ENCODE measurements around the gene EXOC3L4. TPM values are rescaled to one million over a fixed set of nuclear protein-coding genes. Genes with fewer than 3 reads are reported as not detected.

Gene EXOC3L4
- total and polyA plus RNA-seq, 4 donors = 24.0 to 77.8 (median 36.7) TPM

- Histone ChIP-seq H3K36me3 (ENCODE audit: control insufficient read depth in 4 of 4, insufficient read depth in 3 of 4, low read depth in 1 of 4, low read length in 3 of 4) (no peaks in the 10 kb centered on the region), H3K4me3 (ENCODE audit: low read depth in 1 of 3, low read length in 3 of 3) (no peak overlapping the region), H3K9me3 (ENCODE audit: control insufficient read depth in 4 of 4, low read length in 3 of 4) (no peaks in the 10 kb centered on the region), H3K9ac (ENCODE audit: low read depth in 1 of 2, low read length in 2 of 2) (no peak overlapping the region), H3K27me3 (ENCODE audit: control insufficient read depth in 4 of 4, insufficient read depth in 4 of 4, low read length in 3 of 4) (no peaks in the 10 kb centered on the region), H3K4me1 (ENCODE audit: control insufficient read depth in 4 of 4, insufficient read depth in 4 of 4, low read length in 3 of 4) (peaks cover 8 to 31% (median 23%) of the 10 kb centered on the region in 4 donors), H3K27ac (ENCODE audit: low read depth in 1 of 2, low read length in 2 of 2) (no peak overlapping the region)
- 87% methylated on average over 5 of the region's 5 CpGs for WGBS
- DNase-seq (ENCODE audit: low spot score) = no peak
- TF ChIP-seq HNF4G (IDR thresholded peaks at IDR 0.05) (no peak), RXRA (IDR thresholded peaks at IDR 0.05) (no peak), JUND (IDR thresholded peaks at IDR 0.05) (no peak), FOXA2 (IDR thresholded peaks at IDR 0.05) (no peak), NR2F2 (IDR thresholded peaks at IDR 0.05) (no peak), YY1 (IDR thresholded peaks at IDR 0.05) (no peak), REST (IDR thresholded peaks at IDR 0.05) (no peak), RAD21 (IDR thresholded peaks at IDR 0.05) (no peak), GABPA (IDR thresholded peaks at IDR 0.05 in 1 of 2, conservative IDR thresholded peaks at IDR 0.05 in 1 of 2) (no peak), SP1 (IDR thresholded peaks at IDR 0.05) (no peak), HNF4A (conservative IDR thresholded peaks at IDR 0.05) (no peak), TAF1 (conservative IDR thresholded peaks at IDR 0.05) (no peak)
- TF ChIP-seq, protein P1, sequence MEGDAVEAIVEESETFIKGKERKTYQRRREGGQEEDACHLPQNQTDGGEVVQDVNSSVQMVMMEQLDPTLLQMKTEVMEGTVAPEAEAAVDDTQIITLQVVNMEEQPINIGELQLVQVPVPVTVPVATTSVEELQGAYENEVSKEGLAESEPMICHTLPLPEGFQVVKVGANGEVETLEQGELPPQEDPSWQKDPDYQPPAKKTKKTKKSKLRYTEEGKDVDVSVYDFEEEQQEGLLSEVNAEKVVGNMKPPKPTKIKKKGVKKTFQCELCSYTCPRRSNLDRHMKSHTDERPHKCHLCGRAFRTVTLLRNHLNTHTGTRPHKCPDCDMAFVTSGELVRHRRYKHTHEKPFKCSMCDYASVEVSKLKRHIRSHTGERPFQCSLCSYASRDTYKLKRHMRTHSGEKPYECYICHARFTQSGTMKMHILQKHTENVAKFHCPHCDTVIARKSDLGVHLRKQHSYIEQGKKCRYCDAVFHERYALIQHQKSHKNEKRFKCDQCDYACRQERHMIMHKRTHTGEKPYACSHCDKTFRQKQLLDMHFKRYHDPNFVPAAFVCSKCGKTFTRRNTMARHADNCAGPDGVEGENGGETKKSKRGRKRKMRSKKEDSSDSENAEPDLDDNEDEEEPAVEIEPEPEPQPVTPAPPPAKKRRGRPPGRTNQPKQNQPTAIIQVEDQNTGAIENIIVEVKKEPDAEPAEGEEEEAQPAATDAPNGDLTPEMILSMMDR (IDR thresholded peaks at IDR 0.05; ENCODE audit: low read depth, low read length, missing input control) = no peak
- TF ChIP-seq, protein P2, sequence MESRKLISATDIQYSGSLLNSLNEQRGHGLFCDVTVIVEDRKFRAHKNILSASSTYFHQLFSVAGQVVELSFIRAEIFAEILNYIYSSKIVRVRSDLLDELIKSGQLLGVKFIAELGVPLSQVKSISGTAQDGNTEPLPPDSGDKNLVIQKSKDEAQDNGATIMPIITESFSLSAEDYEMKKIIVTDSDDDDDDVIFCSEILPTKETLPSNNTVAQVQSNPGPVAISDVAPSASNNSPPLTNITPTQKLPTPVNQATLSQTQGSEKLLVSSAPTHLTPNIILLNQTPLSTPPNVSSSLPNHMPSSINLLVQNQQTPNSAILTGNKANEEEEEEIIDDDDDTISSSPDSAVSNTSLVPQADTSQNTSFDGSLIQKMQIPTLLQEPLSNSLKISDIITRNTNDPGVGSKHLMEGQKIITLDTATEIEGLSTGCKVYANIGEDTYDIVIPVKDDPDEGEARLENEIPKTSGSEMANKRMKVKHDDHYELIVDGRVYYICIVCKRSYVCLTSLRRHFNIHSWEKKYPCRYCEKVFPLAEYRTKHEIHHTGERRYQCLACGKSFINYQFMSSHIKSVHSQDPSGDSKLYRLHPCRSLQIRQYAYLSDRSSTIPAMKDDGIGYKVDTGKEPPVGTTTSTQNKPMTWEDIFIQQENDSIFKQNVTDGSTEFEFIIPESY (IDR thresholded peaks at IDR 0.05) = no peak
These were observed 35.0 kb upstream of the EXOC3L4 start for GRCh38 chr14:103059556-103059955.

DNA sequence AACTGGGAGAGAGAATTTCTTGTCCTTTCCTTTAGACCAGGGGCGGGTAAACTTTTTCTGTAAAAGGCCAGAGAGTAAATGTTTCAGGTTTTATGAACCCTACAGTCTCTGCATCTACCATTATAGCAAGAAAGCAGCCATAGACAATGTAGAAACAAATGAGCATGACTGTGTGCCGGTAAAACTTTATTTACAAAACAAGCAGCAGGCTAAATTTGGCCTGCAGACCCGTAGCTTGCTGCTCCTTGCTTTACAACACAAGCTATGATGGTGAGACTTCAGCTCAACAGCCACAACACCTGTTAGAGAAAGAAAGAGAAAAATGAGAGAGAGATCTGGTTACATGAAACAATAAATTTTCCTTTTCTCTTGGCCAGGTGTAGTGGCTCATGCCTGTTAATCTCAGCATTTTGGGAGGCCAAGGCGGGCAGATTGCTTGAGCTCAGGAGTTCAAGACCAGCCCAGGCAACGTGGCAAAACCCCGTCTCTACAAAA lies 33.0 kb upstream of the EXOC3L4 start:
- Histone ChIP-seq H3K36me3 (ENCODE audit: control insufficient read depth in 4 of 4, insufficient read depth in 3 of 4, low read depth in 1 of 4, low read length in 3 of 4) (no peaks in the 10 kb centered on the region), H3K9ac (ENCODE audit: low read depth in 1 of 2, low read length in 2 of 2) (no peak overlapping the region), H3K4me3 (ENCODE audit: low read depth in 1 of 3, low read length in 3 of 3) (no peak overlapping the region), H3K27me3 (ENCODE audit: control insufficient read depth in 4 of 4, insufficient read depth in 4 of 4, low read length in 3 of 4) (no peaks in the 10 kb centered on the region), H3K9me3 (ENCODE audit: control insufficient read depth in 4 of 4, low read length in 3 of 4) (no peaks in the 10 kb centered on the region), H3K4me1 (ENCODE audit: control insufficient read depth in 4 of 4, insufficient read depth in 4 of 4, low read length in 3 of 4) (peaks cover 6 to 15% (median 11%) of the 10 kb centered on the region in 4 donors), H3K27ac (ENCODE audit: low read depth in 1 of 2, low read length in 2 of 2) (no peak overlapping the region)
- WGBS = 83% methylated on average over 6 of the region's 6 CpGs
- TF ChIP-seq, protein P2 (IDR thresholded peaks at IDR 0.05) = no peak
- TF ChIP-seq YY1 (IDR thresholded peaks at IDR 0.05) (no peak), ATF3 (IDR thresholded peaks at IDR 0.05) (no peak), EGR1 (IDR thresholded peaks at IDR 0.05; ENCODE audit: low read depth in 2 of 2) (no peak), JUND (IDR thresholded peaks at IDR 0.05) (no peak)
- DNase-seq (ENCODE audit: low spot score) = no peak

Data from liver (tissue), 9 donors.